Stomach (tissue), 9 donors: ENCODE results near the gene PDGFRB. TPM values are rescaled to one million over a fixed set of nuclear protein-coding genes. Genes with fewer than 3 reads are reported as not detected.

Experiments
- DNase-seq, 2 donors: peaks; one replicate each; pipeline versions ENCODE4 v3.0.0 to v3.0.0-alpha.2; 2013 to 2019
- H3K27ac ChIP-seq, 5 donors: fragments of 200-600 bp in 4 of 5; sonication (generic) in 4 of 5; one replicate each; pipeline ENCODE4 v1.5.1; 2013 to 2019; ENCODE audit warnings: mild to moderate bottlenecking in 1 of 5, moderate library complexity in 1 of 5
- H3K27me3 ChIP-seq, 3 donors: fragments of 200-600 bp; sonication (generic); one replicate each; pipeline ENCODE4 v1.5.1; 2017 to 2019; ENCODE audit warnings: mixed run types in 1 of 3
- H3K36me3 ChIP-seq, 4 donors: fragments of 200-600 bp; sonication (generic); 1 replicate in 3 of 4; 2 replicates in 1 of 4; pipeline ENCODE4 v1.5.1; 2016 to 2019
- H3K4me1 ChIP-seq, 4 donors: fragments of 200-600 bp; sonication (generic); one replicate each; pipeline ENCODE4 v1.5.1; 2016 to 2019
- H3K4me3 ChIP-seq, 4 donors: fragments of 200-600 bp; sonication (generic) in 3 of 4; one replicate each; pipeline ENCODE4 v1.5.1; 2016 to 2019; ENCODE audit warnings: mild to moderate bottlenecking in 1 of 4
- H3K9me3 ChIP-seq, 4 donors: fragments of 200-600 bp; sonication (generic); one replicate each; pipeline ENCODE4 v1.5.1; 2016 to 2019
- EP300 ChIP-seq: sonication (generic); formaldehyde crosslinking; IDR thresholded peaks from one replicate; pipeline ENCODE4 v1.6.1; 2017; ENCODE audit warnings: antibody characterized with exemption
- POLR2A ChIP-seq, 4 donors: fragments of 450-650 bp; IDR thresholded peaks; one replicate each; pipeline ENCODE4 v1.6.1; 2016; ENCODE audit warnings: antibody characterized with exemption in 4 of 4, control low read depth in 2 of 4, mild to moderate bottlenecking in 1 of 4, moderate library complexity in 1 of 4
- POLR2AphosphoS5 ChIP-seq, 3 donors: sonication (generic); formaldehyde crosslinking; IDR thresholded peaks; one replicate each; pipeline ENCODE4 v1.6.1; 2016; ENCODE audit warnings: antibody characterized with exemption in 3 of 3
- WGBS, 5 donors: extraction: QIAGEN DNeasy Blood & Tissue Kit in 3 of 5; methylation state at CpG; one replicate each; pipeline versions ENCODE4 v1.1.5 to v1.1.7; 2013 to 2018; 5-methylcytosine and 5-hydroxymethylcytosine counted together
- intact Hi-C: fragments of 100-400 bp; cut with DNase I; formaldehyde crosslinking; loops from one replicate; pipeline ENCODE4 v1.15.1; 2023; ENCODE audit warnings: low total_unique reads
- polyA plus RNA-seq, 3 donors: library from polyadenylated mRNA; stranded (reverse); fragments of 200-250 nt; gene quantifications; one replicate each; pipeline ENCODE4 v1.2.3, GENCODE V29; 2013
- total RNA-seq, 5 donors: library from RNA; depleted of rRNA; stranded (reverse); fragments of >200 nt; gene quantifications; one replicate each; pipeline versions ENCODE4 v1.1.0 to v1.2.3, GENCODE V29; 2014 to 2016
- TF ChIP-seq, protein P1 (sequence below), 7 experiments: fragments of 450-650 bp in 4 of 7; fragments of 200-600 bp in 3 of 7; sonication (generic) in 3 of 7; IDR thresholded peaks; one replicate each; pipeline ENCODE4 v1.5.1; 2016 to 2019; ENCODE audit warnings: antibody characterized with exemption in 7 of 7, control low read depth in 2 of 7, mild to moderate bottlenecking in 1 of 7
- donor health status: healthy with polysubstance abuse.
- donor health status: Bipolar disorder and iron deficiency.
- donor health status: healthy.

PDGFRB gene
- total and polyA plus RNA-seq, 8 donors: 4.7 to 71.2 (median 34.6) TPM

DNA sequence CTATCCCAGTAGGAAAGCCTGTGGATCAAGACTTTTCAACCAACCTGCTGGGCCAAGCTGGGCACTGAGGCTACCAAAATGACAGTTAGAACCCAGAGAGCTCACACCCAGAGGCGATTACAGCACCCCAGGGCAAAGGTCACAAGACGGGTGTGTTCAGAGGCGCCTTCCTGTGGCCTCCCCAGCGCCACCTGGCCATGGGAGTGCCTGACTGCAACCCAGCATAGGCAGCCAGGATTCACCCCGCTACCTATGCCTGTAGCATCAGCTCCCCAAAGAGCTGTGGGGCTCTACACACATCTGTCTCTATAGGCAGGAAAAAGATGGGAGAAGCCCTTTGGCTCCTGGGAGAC lies 33.5 kb downstream of the PDGFRB start:
- intact Hi-C loops: no loop called here
- Histone ChIP-seq H3K36me3 (peaks cover 20 to 96% (median 85%) of the 10 kb centered on the region in 4 donors), H3K27me3 (no peaks in the 10 kb centered on the region), H3K9me3 (no peaks in the 10 kb centered on the region), H3K4me3 (no peak overlapping the region), H3K4me1 (peaks cover 0 to 6% (median 0%) of the 10 kb centered on the region in 4 donors), H3K27ac (no peak overlapping the region)
- peak; percentile 49 to 78 for DNase-seq
- TF ChIP-seq POLR2AphosphoS5 (IDR thresholded peaks at IDR 0.05) (no peak), POLR2A (IDR thresholded peaks at IDR 0.05) (no peak), EP300 (no peak)
- TF ChIP-seq, protein P1, sequence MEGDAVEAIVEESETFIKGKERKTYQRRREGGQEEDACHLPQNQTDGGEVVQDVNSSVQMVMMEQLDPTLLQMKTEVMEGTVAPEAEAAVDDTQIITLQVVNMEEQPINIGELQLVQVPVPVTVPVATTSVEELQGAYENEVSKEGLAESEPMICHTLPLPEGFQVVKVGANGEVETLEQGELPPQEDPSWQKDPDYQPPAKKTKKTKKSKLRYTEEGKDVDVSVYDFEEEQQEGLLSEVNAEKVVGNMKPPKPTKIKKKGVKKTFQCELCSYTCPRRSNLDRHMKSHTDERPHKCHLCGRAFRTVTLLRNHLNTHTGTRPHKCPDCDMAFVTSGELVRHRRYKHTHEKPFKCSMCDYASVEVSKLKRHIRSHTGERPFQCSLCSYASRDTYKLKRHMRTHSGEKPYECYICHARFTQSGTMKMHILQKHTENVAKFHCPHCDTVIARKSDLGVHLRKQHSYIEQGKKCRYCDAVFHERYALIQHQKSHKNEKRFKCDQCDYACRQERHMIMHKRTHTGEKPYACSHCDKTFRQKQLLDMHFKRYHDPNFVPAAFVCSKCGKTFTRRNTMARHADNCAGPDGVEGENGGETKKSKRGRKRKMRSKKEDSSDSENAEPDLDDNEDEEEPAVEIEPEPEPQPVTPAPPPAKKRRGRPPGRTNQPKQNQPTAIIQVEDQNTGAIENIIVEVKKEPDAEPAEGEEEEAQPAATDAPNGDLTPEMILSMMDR (IDR thresholded peaks at IDR 0.05): peak in 1 of 7 experiments; percentile 12
- 29 to 83% (median 31%) methylated on average over 2 to 5 of the region's 5 CpGs for WGBS, 5 donors

DNA sequence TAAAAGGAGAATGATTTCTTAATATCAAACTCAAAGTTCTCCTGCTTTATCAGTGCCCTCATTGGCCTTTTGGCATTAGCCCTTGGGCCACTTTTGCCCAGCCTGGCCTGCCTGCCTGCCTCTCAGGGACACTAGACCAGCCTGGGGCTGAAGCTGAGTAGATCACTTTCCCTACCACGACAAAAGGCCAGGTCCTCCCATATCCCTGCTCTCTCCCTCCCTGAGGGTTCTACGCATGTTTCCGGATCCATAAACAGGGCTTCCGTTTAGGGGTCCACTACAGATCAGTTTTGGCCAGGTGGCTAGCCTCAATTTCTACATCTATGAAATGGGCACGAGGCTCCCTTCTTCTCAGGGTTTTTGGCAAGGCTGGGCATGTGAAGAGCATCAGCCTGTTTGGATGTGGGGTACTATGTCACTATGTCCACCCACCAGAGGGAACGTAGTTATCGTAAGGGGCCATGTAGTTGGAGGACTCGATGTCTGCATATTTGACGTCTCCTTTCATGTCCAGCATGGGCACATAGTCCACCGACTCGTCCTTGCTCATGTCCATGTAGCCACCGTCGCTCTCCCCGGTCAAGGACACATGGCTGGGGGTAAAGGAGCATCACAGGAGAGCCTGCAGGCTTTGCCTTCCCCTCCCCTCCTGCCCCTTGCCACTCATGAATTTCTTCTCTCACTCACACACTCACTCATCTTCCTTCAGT lies 34.0 kb downstream of the PDGFRB start:
- Histone ChIP-seq H3K4me3 (no peak overlapping the region), H3K36me3 (peaks cover 20 to 96% (median 88%) of the 10 kb centered on the region in 4 donors), H3K27ac (no peak overlapping the region), H3K27me3 (no peaks in the 10 kb centered on the region), H3K4me1 (peaks cover 0 to 6% (median 0%) of the 10 kb centered on the region in 4 donors), H3K9me3 (no peaks in the 10 kb centered on the region)
- 90 to 96% (median 94%) methylated on average over 14 of the region's 14 CpGs for WGBS, 5 donors
- DNase-seq: no peak
- TF ChIP-seq EP300: no peak
- no peak for TF ChIP-seq POLR2A (IDR thresholded peaks at IDR 0.05)
- no peak for TF ChIP-seq POLR2AphosphoS5 (IDR thresholded peaks at IDR 0.05)
- TF ChIP-seq, protein P1 (IDR thresholded peaks at IDR 0.05): no peak
- intact Hi-C loops: no loop called here

DNA sequence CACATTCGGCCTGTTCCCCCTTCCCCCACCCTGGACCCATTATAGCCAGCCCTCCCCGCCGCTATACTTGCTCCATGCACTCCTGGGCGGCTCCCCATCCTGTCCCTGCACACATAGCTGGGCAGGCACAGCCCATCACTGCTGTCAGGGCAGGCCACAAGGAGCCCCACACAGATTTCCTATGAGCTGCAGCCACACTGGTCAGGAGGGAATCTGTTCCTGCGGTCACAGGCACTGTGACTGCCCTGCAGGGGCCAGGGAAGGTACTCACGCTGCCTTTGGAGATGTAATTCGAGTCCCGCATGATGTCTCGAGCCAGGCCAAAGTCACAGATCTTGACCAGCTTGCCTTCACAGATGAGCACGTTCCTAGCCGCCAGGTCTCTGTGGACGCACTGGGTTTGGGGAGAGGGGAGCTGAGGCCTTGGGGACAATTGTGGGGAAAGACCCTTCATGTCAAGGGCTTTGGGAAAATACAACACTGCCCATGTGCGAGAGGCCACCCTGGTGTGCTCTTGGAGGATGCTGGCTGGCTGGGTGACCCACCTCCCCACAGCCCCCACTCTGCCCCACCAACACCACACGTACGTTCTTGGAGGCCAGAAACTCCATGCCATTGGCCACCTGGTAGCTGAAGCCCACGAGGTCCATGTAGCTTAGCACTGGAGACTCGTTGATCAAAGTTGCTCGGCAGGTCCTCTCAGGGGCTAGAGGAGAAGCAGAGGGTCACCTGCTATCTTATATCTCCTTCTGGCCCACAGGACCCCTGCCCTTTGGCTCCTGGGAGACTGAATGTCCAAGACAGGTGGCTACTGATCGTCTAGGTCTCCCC lies 34.8 kb downstream of the PDGFRB start:
- no peak for TF ChIP-seq POLR2AphosphoS5 (IDR thresholded peaks at IDR 0.05)
- Histone ChIP-seq H3K4me3 (no peak overlapping the region), H3K27me3 (no peaks in the 10 kb centered on the region), H3K4me1 (peaks cover 0 to 6% (median 0%) of the 10 kb centered on the region in 4 donors), H3K9me3 (no peaks in the 10 kb centered on the region), H3K27ac (no peak overlapping the region), H3K36me3 (peaks cover 20 to 96% (median 88%) of the 10 kb centered on the region in 4 donors)
- 76 to 86% (median 79%) methylated on average over 15 to 19 of the region's 19 CpGs for WGBS, 5 donors
- intact Hi-C loops: no loop called here
- DNase-seq: no peak

DNA sequence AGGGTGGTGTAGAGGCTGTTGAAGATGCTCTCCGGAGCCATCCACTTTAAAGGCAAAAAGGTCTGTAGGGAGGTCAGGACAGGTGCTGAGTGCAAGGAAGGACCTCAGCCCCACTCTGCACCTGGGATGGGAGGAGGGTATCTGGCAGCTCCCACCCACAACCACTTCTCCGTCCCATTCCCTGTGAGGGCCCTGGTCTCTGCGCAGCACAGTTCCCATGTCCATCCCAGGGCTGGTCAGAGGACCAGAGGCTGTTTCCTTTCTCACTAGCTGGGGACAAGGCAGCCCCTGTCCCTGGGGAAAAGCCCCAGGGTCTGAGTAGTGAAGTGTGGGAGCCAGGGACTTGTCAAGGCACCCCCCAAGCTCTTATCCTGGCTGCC lies 35.6 kb downstream of the PDGFRB start:
- DNase-seq: no peak
- H3K27me3 ChIP-seq: no peaks in the 10 kb centered on the region
- no peak overlapping the region for H3K4me3 ChIP-seq
- intact Hi-C loops: no loop called here
- 81 to 100% (median 99%) methylated on average over 3 of the region's 3 CpGs for WGBS, 5 donors
- no peak for TF ChIP-seq POLR2A (IDR thresholded peaks at IDR 0.05)
- TF ChIP-seq, protein P1 (IDR thresholded peaks at IDR 0.05): no peak
- no peak for TF ChIP-seq EP300
- TF ChIP-seq POLR2AphosphoS5 (IDR thresholded peaks at IDR 0.05): no peak
- no peaks in the 10 kb centered on the region for H3K9me3 ChIP-seq
- H3K4me1 ChIP-seq: peaks cover 0 to 6% (median 0%) of the 10 kb centered on the region in 4 donors
- peaks cover 15 to 93% (median 85%) of the 10 kb centered on the region in 4 donors for H3K36me3 ChIP-seq
- no peak overlapping the region for H3K27ac ChIP-seq
